GM12873 (cell line): Measurements from ENCODE around the gene VTI1A.

Source experiments
- TF ChIP-seq, protein P1 (sequence below): IDR thresholded peaks from 2 replicates; pipeline ENCODE4 v1.5.1; 2012; ENCODE audit warnings: low read depth, mild to moderate bottlenecking, moderate library complexity, low read length, control low read depth; ENCODE audit not compliant: insufficient read depth; ENCODE audit errors: missing control alignments

Gene VTI1A

DNA sequence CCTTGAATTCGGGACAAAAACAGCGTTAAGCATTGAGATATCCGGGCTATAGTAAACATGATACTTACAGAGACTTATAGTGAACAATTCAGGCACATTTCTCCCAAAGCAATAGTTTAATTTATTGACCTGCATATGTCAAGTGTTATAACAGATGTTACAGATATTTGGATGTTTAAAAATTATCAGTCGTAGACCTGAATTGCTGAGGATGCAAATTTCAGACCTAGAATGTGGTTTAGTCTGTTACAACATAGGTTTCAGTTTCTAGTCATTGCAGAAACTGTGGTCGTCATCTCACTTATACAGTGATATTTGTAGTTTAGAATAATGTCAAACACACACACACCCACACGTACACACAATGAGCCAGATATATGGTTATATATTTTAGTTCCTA lies 85.2 kb downstream of the VTI1A start:
- TF ChIP-seq, protein P1, sequence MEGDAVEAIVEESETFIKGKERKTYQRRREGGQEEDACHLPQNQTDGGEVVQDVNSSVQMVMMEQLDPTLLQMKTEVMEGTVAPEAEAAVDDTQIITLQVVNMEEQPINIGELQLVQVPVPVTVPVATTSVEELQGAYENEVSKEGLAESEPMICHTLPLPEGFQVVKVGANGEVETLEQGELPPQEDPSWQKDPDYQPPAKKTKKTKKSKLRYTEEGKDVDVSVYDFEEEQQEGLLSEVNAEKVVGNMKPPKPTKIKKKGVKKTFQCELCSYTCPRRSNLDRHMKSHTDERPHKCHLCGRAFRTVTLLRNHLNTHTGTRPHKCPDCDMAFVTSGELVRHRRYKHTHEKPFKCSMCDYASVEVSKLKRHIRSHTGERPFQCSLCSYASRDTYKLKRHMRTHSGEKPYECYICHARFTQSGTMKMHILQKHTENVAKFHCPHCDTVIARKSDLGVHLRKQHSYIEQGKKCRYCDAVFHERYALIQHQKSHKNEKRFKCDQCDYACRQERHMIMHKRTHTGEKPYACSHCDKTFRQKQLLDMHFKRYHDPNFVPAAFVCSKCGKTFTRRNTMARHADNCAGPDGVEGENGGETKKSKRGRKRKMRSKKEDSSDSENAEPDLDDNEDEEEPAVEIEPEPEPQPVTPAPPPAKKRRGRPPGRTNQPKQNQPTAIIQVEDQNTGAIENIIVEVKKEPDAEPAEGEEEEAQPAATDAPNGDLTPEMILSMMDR: no peak

DNA sequence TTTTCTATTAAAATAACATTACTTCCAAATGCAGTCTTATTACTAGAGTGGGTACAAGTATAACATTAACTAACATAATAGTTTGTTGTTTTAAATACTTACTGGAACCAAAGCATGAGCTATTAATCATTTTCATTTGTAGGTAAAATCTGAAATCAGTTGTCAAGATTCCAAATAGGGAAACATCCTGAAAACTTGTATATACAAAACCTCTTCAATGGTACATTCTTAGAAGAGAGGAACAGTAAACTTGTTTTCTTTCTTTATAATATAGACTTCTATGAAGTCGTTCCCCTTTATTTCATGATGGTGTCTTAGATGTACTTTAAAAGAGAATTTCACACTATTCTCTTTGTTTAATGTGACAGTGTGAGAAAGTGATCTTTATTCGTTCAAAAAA lies 85.9 kb downstream of the VTI1A start:
- TF ChIP-seq, protein P1: no peak

DNA sequence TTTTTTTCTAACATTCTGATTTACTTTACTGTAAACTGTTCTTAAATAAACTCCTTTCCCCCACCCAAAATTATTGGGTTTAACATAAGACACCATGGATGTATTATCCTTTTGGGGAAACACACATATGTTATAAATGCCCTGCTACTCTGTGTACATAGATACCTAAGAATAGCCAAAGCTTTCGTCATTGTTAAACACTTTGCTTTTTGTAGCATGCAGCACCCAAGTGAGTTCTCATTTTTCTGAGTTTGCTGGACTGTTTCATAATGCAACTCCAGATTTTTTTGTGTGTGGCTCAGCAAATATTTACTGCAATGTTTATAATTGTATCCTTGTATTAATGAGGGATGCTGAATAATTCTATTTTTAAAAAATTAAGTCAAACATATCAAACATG lies 86.9 kb downstream of the VTI1A start:
- TF ChIP-seq, protein P1: no peak

DNA sequence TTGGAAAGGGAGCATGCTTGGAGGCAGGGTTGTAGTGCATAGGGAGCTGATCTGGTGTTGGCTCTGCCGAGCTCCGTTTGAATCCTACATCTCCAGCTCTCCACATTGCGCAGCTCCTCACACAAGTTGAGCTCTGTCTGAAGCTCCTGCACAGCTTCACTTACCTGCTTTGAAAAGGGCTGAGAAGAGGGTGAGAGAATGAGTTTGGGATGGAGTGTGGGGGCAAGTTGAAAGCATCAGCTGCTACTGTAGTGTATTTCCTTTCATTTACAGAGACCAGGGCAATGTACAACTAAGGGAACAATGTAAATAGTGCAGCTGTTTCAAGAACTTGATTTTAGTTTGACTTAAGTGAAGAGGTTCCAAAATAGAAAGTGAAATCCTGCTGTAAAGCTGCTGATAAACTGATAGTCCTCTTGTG lies 88.5 kb downstream of the VTI1A start:
- TF ChIP-seq, protein P1: no peak

DNA sequence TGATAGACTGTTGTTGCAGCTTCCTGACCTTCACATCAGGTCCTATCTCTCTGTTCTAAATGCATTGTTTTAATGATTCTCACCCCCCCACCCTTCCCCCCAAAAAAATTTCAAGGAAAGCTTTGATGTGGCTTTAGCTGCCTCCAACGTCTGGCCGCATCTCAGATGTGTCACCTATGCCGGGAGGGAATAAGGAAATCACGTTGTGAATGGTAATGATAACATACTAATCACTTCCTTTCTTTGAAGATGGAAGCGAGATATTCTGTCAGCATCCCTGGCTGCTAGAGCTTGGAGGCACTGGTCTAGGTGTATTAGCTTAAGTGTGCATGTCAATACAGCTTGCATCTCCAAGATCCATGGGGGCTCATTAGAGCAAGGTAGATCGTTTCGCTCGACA lies 89.6 kb downstream of the VTI1A start:
- TF ChIP-seq, protein P1: no peak

DNA sequence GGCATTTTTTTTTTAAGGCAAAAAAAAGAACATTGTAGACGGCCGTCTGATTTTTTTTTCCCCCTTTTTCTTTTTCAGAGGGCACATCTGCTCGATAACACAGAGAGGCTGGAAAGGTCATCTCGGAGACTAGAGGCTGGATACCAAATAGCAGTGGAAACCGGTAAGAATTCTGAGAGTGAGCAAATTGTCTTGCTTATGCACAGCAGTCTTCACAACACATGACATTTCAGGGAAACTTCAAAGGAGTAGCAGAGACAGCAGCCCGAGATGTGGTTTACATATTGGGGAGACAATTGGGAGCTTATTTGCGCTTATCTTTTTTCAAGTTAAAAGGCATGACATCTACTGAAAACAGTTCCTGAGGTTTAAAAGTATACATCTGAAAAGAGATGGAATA lies 91.2 kb downstream of the VTI1A start:
- TF ChIP-seq, protein P1: no peak

DNA sequence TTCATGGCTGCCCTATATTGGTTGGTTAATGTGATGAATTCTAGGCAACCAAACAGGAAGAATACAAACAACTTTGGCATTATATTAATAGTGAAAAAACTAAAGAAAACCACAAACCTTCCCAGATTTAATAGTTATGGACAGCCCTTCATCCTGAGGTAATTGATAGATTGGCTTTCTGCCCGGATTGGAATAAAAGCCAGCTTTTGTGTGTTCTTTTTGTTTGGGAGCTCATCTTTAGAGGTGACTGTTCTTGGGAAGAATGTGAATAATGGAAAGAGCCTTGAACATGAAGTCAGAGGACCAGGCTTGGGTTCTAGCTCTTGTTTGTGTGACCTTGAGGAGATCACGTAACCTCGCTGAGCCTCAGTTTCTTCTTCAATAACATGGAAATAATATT lies 92.3 kb downstream of the VTI1A start:
- TF ChIP-seq, protein P1: no peak

DNA sequence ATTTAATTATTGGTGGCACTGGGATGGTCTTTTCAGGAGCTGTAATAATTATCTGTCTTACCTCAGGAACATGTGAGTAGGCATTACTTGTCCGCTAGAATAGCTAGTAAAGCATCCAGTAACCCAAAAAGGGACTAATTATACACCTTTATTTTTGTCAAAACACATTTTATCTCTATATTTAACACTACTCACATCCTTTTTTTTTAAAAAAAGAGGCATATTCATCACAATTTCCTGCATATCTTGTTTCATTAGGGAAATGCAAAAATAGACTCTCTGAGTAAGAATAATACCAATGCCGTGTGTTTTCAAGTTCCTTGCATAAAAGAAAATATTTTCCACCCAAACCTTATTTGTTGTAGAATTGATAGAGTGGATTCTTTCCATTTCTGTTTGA lies 99.5 kb downstream of the VTI1A start:
- TF ChIP-seq, protein P1: no peak
